SK-N-DZ (cell line): ENCODE measurements around the gene EDEM3.

Experiments
- DNase-seq: peaks from one replicate; pipeline ENCODE4 v3.0.0-alpha.2; 2015; ENCODE audit warnings: low spot score

The EDEM3 gene

DNA sequence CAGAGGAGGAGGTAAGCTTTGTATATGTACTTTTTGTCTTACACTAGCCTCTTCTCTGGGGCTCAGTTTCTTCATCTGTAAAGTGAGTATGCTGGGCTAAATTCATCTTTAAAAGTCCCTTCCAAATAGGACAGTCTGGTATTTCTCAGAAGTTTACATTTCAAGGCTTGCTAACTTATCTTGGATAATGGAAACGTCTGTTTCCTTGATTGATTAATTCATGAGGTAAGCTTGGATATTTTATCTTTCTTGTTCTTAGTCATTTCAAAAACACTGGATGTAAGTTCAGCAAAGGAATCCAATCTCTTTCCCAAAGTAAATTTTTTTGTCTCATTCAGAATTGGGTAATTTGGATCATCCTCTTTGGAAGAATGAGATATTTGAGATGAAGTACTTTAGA, 111.0 kb downstream of the EDEM3 start:
- no peak for DNase-seq

DNA sequence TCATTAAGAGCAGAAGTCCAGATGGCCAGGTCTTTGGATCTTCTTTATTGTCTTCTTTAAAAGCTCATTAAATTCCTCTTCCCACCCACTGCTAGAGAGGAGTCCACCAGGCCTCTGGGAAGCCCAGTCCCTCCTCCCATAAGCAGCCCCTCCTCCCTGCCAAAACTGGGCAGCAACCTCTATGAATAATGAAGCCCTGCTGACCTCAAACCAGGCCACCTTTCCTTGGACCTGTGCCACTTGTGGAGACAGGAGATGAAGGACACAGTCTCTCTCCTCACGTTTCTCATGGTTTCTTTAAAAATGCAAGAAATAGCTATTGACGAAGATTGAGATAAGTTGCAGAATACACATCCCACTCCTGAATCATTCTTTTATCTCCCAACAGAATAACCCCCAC, 112.8 kb downstream of the EDEM3 start:
- no peak for DNase-seq

DNA sequence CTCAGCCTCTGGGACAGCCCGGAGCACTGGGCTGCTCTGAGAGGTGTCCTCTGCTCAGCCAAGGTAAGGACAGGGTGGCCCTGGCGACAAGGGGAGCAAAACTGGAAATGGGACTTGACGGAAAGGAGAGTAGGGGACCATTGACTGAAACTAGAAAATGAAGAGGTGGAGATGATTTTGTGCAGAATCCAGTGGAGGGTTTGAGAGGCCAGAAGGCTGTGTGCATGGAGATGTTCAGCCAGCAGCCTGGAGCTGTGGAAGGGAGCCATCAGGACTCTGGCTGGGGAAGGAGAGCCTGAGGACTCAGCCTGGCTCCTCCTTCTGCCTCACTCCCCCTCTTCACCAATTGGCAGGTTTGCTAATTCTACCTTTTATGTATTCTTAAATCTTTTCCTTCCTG, 114.2 kb downstream of the EDEM3 start:
- DNase-seq: no peak
